PC-3 (cell line): ENCODE measurements around the gene SEC23A.

Source experiments
- CTCF ChIP-seq: fragments of 300-600 bp; sonication (generic); conservative IDR thresholded peaks from 2 replicates; pipeline ENCODE4 v1.5.1; 2017; ENCODE audit warnings: antibody characterized with exemption, low read depth, mild to moderate bottlenecking, low read length
- EZH2 ChIP-seq: fragments of 300-600 bp; sonication (generic); IDR thresholded peaks from one replicate; pipeline ENCODE4 v1.6.1; 2017; ENCODE audit warnings: antibody characterized with exemption, mild to moderate bottlenecking, low read length; ENCODE audit not compliant: unreplicated experiment

DNA sequence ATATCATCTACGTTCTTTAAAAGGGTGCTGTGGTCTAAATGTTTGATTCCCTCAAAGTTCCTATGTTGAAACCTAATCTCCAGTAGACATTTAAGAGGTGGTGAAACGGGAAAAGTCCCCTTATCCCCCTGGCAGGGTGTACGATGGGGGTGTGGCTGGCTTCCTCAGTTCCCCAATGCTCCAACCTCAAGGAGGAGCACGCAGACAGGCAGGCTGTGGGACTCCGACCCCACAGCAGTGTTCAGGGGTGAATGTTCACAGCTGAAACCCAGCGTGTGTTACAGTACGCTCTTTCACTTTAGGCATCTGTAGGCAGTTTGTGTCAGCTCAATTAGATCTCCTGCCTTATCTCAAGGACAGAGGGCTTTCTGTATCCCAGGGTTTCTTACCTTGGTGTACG lies 73.2 kb downstream of the SEC23A start:
- TF ChIP-seq EZH2 = no peak
- TF ChIP-seq CTCF = no peak
